Lower lobe of right lung (tissue), 2 donors: ENCODE data around the gene CBFA2T2. TPM values are rescaled to one million over a fixed set of nuclear protein-coding genes. Genes with fewer than 3 reads are reported as not detected.

Experiments used
- ATAC-seq, 2 donors: fragments of 200-7000 bp; cut with Tn5 transposase; one replicate each; pipeline ENCODE4 v1.9.1; 2020 to 2022; ENCODE audit warnings: mild to moderate bottlenecking in 2 of 2, moderate library complexity in 2 of 2
- DNase-seq: peaks from one replicate; pipeline ENCODE4 v3.0.0-alpha.2; 2020
- H3K27ac ChIP-seq: fragments of 200-600 bp; one replicate; pipeline ENCODE4 v1.8.0; 2022
- H3K27me3 ChIP-seq: fragments of 200-600 bp; one replicate; pipeline ENCODE4 v1.8.0; 2022; ENCODE audit warnings: low read depth
- H3K36me3 ChIP-seq: fragments of 200-600 bp; one replicate; pipeline ENCODE4 v1.8.0; 2022; ENCODE audit warnings: mild to moderate bottlenecking
- H3K4me1 ChIP-seq: fragments of 200-600 bp; one replicate; pipeline ENCODE4 v1.8.0; 2022
- H3K4me3 ChIP-seq: fragments of 200-600 bp; one replicate; pipeline ENCODE4 v1.8.0; 2022; ENCODE audit warnings: mild to moderate bottlenecking
- H3K9me3 ChIP-seq: fragments of 200-600 bp; one replicate; pipeline ENCODE4 v1.8.0; 2022
- CTCF ChIP-seq: fragments of 200-600 bp; IDR thresholded peaks from one replicate; pipeline ENCODE4 v1.8.0; 2022; ENCODE audit warnings: antibody characterized with exemption, mild to moderate bottlenecking
- intact Hi-C: fragments of 100-400 bp; cut with DNase I; formaldehyde crosslinking; loops from one replicate; pipeline ENCODE4 v1.11.0; 2022
- total RNA-seq: library from RNA; stranded (reverse); fragmentation: NEBNext Ultra II Directional; extraction: Animal tissue kit (Norgen Biotek cat#: 25700); gene quantifications from one replicate; pipeline ENCODE4 v1.2.1, GENCODE V29; 2021
- donor health status: DM: no; HTN: yes; CAD: no; lungs with severe emphysema.

Gene CBFA2T2
- total RNA-seq, 1 donor from 2014 or later: 18.2 TPM

GRCh38 chr20:33466303-33466646 lies 23.6 kb upstream of the CBFA2T2 start:
- H3K4me3 ChIP-seq: no peak overlapping the region
- no peak for TF ChIP-seq CTCF
- no peaks in the 10 kb centered on the region for H3K27me3 ChIP-seq
- no peak for DNase-seq
- no peak for ATAC-seq
- H3K4me1 ChIP-seq: no peaks in the 10 kb centered on the region
- intact Hi-C loops: loop anchor here (10.0 kb wide), 1 partner anchor 169 kb away; no protein-coding TSS in a partner anchor
- no peaks in the 10 kb centered on the region for H3K36me3 ChIP-seq
- H3K9me3 ChIP-seq: no peaks in the 10 kb centered on the region
- H3K27ac ChIP-seq: no peak overlapping the region

GRCh38 chr20:33470457-33470856 lies 19.4 kb upstream of the CBFA2T2 start:
- Histone ChIP-seq H3K4me3 (no peak overlapping the region), H3K9me3 (no peaks in the 10 kb centered on the region), H3K27ac (no peak overlapping the region), H3K27me3 (no peaks in the 10 kb centered on the region), H3K36me3 (no peaks in the 10 kb centered on the region), H3K4me1 (peaks cover under 1% of the 10 kb centered on the region)
- no peak for TF ChIP-seq CTCF
- intact Hi-C loops: no loop called here
- ATAC-seq (no peak), DNase-seq (no peak)

- no peaks in the 10 kb centered on the region for H3K36me3 ChIP-seq
- ATAC-seq (no peak), DNase-seq (no peak)
- H3K27me3 ChIP-seq: no peaks in the 10 kb centered on the region
- no peak overlapping the region for H3K4me3 ChIP-seq
- no peaks in the 10 kb centered on the region for H3K9me3 ChIP-seq
- no peak for TF ChIP-seq CTCF
- no peak overlapping the region for H3K27ac ChIP-seq
- peaks cover 4% of the 10 kb centered on the region for H3K4me1 ChIP-seq
- intact Hi-C loops: no loop called here
Observed at GRCh38 chr20:33470866-33471265, 19.0 kb upstream of the CBFA2T2 start.

- Histone ChIP-seq H3K4me1 (peaks cover 7% of the 10 kb centered on the region), H3K27me3 (no peaks in the 10 kb centered on the region), H3K4me3 (no peak overlapping the region), H3K27ac (no peak overlapping the region), H3K9me3 (no peaks in the 10 kb centered on the region), H3K36me3 (no peaks in the 10 kb centered on the region)
- ATAC-seq (no peak), DNase-seq (no peak)
- no peak for TF ChIP-seq CTCF
- intact Hi-C loops: no loop called here
Observed at GRCh38 chr20:33472868-33473435, 16.9 kb upstream of the CBFA2T2 start.

- H3K27ac ChIP-seq: no peak overlapping the region
- TF ChIP-seq CTCF: no peak
- intact Hi-C loops: no loop called here
- no peaks in the 10 kb centered on the region for H3K9me3 ChIP-seq
- no peaks in the 10 kb centered on the region for H3K36me3 ChIP-seq
- no peaks in the 10 kb centered on the region for H3K27me3 ChIP-seq
- H3K4me1 ChIP-seq: peaks cover 7% of the 10 kb centered on the region
- ATAC-seq (no peak), DNase-seq (no peak)
- no peak overlapping the region for H3K4me3 ChIP-seq
Observed at GRCh38 chr20:33474097-33474873, 15.6 kb upstream of the CBFA2T2 start.
